GM18520 (cell line): ENCODE measurements around the gene NEURL3.
"Not testable (repeated sequence)": the region's sequence is repeated elsewhere in the genome, so short reads cannot be mapped to it uniquely, and the experiment has no call there.

Source experiments
- ATAC-seq: cut with Tn5 transposase; IDR thresholded peaks from one replicate; pipeline ENCODE4 v1.9.1; 2021; ENCODE audit not compliant: unreplicated experiment

Gene NEURL3

DNA sequence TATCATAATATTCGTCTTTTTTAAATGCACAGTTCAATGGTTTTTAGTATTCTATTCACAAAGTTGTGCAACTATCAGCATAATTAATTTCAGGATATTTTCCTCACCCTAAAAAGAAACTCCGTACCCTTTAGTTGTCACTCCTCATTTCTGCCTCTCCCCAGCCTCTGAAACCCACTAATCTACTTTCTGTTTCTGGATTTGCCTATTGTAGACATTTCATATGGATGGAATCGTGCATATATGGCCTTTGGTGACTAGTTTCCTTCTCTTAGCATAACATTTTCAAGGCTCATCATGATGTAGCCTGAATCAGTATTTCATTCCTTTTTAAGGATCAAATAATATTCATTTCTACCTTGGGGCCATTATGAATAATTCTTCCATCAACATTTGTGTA, 18.5 kb downstream of the NEURL3 start:
- ATAC-seq: no peak

DNA sequence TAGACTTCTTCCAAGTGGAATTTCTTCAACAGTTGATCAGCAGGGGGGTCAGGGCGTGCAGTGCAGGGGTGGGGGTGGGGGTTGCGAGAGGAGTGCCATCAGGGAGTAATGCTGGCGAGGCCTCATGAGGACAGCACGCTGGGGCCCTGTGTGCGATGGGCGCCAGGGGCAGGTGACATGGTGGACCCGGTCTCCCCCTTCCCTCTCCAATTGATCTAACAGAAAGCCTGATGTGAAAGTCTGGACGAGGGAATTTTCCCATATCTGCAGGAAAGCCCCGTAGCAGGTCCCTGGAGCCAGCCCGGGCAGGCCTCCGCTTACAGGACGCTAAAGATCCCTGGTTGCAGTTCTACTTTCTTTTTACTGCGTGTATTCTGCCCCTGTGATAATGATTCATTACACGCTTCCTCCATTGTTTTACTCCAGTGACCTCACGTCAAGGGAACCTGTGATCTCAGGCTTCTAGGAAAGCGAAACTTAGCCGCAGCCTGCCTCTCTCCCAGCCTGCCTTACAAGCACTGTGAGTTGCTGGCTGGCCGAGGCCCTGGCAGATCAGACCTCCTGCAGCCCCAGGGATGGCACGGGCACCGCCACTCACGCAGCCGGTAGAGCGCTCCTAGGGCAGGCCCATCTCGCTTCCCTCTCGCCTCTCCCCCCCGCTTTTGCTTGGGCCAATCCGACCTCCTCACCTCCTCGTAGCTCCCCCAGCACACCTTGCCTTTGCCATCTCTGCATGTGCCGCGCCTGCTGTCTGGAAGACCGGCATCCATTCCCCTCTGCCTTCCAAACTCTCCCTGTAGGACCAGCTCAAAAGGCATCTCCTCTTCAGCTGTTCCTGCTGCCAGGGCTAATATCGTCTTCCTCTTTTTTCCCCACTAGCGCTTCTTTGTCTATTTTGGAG, 19.2 kb downstream of the NEURL3 start:
- ATAC-seq: peak; percentile 77

DNA sequence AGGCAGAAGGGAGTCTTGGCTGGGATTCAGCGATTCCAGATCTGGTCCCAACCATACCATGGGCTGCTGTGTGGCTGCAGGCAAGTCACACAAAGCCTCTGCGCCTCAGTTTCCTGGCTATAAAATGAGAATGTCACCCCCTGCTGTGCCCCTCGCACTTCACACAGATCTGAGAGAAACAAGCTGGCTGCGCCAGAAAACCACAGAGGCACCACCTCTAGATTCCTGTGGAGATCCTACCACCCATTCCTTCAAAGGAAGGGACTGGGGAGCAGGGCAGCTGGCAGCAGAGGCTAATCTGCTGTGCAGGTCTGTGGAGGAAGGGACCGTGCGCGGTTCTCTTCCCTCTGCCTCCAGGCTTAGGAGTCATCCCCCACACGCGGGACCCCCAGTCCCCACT, 19.8 kb downstream of the NEURL3 start:
- no peak for ATAC-seq

DNA sequence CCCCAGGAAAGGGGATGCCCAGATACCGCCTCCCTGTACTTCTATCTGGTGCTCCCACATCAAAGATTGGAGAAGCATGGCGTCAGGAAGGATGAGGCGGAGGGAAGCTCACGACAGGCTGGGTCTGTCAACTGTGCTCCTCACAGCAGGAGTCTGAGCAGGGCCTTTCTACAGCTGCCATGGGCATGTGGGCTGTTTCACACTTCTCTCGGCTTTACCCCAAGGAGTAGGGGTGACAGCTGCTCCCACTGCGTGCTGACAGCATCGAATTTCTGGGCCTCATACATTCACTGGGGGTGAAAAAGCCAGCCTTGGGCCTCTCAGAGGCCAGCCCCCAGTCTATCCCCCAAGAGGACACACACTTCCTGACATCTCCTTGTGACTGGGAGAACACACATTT, 21.1 kb downstream of the NEURL3 start:
- ATAC-seq: no peak

DNA sequence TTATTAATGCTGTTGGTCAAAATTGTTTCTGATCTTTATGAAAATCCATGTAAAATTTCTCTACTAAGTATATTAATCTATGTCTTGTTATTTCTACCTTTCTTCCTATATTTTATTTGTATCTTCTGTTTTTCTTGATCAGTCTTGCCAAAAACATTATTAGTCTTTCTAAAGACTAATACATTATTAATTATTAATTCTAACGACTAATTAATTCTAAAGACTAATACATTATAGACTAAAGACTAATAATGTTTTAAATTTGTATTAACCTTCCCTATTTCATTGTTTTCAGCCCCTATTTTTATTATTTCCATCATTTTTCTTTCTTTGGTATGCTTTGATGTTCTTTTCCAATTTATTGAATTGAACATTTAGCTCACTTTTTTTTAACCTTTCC, 27.7 kb downstream of the NEURL3 start:
- ATAC-seq: no peak

DNA sequence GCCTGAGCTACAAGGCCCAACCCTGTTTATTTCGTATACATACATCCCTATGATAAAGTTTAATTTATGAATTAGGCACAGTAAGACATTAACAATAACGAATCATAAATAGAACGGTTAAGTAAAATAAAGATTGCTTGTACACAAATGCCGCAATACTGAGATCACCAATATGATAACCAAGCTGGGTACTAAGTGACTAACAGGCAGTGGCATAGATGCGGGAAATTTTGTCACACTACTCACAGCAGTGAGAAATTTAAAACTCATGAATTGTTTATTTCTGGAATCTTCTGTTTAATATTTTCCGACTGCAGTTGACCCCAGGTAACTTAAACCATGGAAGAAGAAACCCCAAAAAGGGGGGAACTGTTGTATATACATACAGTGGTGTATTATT, 33.4 kb downstream of the NEURL3 start:
- ATAC-seq: no peak

DNA sequence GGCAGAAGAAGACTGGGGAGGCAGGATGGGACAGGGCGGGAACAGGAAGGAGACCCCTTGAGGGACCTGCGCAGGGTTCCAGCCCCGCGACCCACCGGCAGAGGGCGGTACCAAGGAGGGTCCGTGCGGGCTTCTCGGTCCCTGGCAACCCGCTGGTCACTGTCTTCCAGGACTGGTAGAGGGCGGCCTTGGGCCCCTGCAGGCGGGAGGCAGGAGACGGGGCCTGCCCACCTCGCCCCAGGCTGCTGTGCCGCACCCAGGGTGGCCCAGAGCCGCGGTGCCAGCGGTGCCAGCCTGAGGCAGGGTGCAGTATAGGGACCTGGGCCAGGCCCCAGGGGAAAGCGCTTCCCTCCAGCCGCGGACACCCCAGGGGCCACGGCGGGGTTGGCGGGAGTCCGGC, 34.5 kb downstream of the NEURL3 start:
- no peak for ATAC-seq

DNA sequence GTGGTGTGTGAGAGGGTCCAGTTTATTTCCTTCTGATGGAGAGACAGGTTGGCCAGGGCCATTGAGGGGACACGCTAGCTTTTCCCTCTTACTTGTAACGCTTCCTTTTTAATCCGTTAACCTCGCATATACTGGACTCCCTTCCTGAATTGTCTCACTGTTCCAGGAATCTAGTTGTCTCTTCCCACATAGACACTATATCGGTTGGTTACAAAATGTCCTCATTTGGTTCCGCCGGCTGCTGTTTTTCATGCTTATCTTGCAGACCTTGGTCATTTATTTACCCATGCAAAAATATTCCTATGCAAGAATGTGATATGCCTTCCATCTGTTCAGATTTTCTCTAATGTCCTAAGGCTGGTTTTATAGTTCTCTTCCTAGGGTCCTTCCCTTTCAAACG, 35.0 kb downstream of the NEURL3 start:
- ATAC-seq: no peak

DNA sequence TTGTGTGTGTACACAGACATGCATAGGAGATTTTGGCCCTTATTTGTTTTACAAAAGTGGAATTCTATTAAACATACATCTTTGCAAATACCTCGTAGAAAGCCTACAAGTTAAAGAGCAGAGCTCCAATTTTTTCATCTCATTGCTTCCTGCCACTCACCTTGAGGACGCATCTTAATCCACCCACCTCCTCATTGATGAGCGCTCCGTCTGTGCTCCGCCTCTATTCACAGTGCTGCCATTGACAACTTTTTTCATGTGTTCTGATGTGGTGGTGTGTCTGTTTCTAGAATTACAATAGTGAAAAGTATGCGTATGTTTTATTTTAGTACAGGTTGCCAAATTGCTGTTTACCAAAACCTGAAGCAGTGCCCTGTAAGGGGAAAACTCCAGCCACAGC, 36.3 kb downstream of the NEURL3 start:
- ATAC-seq: no peak

DNA sequence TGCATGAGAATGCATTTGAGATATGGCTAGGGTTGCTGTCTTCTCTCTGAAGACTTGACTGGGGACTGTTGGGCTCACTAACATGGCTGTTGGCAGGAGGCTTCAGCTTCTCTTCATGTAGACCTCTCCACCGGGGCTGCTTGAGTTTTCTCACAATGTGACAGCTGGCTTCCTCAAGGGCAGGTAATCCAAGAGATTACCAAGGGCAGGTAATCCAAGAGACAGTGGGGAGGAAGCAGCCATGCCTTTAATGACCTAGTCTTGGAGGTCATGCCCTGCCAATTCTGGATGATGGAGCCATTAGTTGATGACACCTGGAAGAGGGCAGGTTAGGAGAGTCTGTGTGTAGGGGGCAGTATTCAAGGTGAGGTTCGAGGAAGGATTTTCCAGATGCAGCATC, 40.5 kb downstream of the NEURL3 start:
- ATAC-seq: no peak

DNA sequence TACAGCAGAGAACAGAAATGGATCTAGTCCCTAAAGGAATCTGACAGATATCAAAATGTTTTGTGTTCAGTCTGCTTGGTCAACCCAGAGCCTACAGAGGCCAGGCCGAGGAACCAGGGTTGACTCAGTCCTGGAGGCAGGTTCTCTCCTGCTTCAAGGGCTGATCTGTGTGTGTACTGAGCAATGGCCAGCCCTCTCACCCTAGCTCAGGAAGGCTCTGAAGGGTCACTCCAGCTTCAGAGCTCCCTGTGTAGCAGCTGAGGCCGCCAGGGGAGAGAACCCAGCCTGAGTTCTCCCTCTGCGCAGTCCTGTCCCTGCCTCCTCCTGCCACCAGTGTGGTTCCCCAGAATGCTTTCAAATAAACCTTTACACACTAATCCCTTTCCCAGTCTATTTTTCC, 41.1 kb downstream of the NEURL3 start:
- ATAC-seq: no peak

DNA sequence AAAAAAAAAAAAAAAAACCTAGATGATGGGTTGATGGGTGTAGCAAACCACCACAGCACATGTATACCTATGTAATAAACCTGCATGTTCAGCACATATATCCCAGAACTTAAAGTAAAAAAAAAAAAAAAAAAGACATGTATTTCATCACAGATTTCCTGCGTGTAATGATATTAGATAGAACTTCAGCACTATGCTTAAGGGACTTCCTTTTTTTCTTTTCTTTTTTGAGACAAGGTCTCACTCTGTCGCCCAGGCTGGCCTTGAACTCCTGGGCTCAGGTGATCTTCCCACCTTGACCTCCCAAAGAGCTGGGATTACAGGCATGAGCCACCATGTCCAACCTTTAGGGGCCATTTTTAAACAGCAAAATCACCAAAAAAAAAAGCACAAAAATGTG, 42.0 kb downstream of the NEURL3 start:
- ATAC-seq: no peak

DNA sequence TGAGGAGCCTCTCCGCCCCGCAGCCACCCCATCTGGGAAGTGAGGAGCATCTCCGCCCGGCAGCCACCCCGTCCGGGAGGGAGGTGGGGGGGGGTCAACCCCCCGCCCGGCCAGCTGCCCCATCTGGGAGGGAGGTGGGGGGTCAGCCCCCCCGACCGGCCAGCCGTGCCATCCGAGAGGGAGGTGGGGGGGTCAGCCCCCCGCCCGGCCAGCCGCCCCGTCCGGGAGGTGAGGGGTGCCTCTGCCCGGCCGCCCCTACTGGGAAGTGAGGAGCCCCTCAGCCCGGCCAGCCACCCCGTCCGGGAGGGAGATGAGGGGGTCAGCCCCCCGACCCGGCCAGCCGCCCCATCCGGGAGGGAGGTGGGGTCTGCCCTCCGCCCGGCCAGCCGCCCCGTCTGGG, 43.5 kb downstream of the NEURL3 start:
- ATAC-seq: not testable (repeated sequence)

DNA sequence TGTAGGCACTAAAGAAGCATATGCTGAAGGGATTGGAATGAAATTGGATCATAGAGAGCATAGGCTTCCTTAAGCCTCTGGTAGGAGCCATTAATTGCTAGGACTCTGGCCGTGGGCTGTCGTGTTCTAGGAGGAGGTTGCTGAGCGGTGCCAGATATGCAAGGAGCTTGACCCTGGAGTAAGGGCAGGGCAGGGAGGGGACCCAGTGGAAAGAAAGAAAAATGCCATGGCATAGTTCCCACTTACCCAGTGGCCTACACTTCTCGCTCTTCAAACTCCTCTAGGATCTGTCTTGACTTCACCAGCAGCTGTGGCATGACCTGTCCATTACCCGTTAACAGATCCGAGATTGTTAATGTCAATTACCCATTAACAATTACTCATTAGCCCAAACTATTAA, 53.1 kb downstream of the NEURL3 start:
- ATAC-seq: no peak

DNA sequence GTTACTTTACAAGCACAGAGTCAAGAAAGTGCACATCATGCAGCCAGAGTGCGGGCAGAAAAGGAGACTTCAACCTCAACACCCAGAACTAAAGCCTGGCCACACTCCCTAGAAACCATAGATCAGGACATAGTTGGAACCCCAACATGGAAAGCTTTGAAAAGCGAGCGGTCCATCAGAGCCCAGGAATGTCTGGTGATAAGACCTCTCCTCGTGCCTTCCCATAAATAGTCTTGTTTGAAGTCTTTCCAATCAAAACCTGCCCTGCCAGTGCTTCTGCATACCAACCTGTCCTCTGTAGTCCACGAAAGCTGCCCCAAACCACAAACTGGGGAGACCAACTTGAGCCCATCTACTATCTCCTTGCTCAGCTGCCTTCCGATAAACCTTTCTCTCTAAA, 55.5 kb downstream of the NEURL3 start:
- ATAC-seq: no peak

DNA sequence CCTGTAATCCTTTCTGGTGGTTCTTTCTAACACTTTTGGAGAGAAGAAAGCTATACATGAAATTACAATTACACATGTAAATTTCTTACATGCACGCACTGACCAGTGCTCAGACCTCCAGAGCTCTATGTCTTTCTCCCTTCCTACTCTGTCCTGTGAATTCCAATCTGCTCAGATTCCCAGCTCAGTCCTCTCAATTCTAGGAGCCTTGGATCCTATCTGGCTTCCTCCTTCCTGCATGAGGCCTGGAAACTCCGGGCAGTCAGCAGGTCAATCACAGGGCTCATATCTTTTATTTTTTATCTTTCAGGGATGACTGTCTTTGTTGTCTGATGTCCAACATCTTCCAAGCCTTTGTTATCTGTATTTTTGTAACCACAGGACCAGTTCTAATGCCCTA, 56.0 kb downstream of the NEURL3 start:
- no peak for ATAC-seq

DNA sequence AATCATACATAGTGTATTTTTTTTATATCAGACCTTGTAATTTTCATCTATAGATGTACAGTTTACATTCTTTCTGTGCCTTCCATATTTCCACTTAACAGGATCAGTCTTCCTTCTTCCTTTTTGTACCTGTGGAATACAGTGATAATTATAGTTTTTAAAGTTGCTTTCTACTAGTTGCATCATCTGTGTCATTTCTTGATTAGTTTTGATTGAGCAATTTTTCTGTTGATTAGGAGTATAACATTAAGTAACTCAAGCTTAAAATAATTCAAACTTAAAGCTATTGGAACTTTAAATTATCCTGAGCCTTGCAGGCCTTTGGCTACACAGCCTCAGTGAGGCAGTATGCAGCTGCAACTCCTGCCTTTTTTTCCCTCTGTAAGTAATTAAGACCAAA, 57.4 kb downstream of the NEURL3 start:
- no peak for ATAC-seq
